Stimulated activated CD8-positive, alpha-beta memory T cell treated with anti-CD3 and anti-CD28 coated beads, Interleukin-4, amount 100 ng/mL, for 4 hours (primary cell): ENCODE results near the gene PCDHB5.
"Not testable (repeated sequence)": the region's sequence is repeated elsewhere in the genome, so short reads cannot be mapped to it uniquely, and the experiment has no call there.

Experiments used
- DNase-seq, 2 donors: peaks; one replicate each; pipeline ENCODE4 v3.0.0-alpha.2; 2020; ENCODE audit warnings: low read depth in 2 of 2, low spot score in 1 of 2

PCDHB5 gene

DNA sequence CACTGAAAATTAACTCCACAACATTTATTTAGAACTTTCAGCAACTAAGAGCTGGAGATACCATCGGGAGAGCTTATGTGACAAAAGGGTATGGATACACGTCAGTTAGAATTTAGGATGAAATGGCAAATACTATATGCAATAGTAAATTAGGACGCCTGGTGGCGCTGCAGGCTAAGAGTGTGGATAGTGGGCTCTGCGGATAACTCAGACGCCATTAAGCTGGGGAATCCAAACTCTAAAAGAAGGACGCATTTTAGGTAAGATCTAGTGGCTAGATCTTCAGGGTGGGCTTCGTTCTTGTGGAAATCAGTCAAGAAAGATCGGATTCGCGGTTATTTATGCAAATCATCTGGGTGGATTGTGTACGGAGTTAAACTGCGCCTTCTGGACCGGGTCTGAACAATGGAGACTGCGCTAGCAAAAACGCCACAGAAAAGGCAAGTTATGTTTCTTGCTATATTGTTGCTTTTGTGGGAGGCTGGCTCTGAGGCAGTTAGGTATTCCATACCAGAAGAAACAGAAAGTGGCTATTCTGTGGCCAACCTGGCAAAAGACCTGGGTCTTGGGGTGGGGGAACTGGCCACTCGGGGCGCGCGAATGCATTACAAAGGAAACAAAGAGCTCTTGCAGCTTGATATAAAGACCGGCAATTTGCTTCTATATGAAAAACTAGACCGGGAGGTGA is at the start of gene PCDHB5:
TSS of gene PCDHB5 (plus strand) at position 177 of the 688 bp plus-strand sequence. CDS start at position 406, 229 bp downstream.
- DNase-seq: no peak

DNA sequence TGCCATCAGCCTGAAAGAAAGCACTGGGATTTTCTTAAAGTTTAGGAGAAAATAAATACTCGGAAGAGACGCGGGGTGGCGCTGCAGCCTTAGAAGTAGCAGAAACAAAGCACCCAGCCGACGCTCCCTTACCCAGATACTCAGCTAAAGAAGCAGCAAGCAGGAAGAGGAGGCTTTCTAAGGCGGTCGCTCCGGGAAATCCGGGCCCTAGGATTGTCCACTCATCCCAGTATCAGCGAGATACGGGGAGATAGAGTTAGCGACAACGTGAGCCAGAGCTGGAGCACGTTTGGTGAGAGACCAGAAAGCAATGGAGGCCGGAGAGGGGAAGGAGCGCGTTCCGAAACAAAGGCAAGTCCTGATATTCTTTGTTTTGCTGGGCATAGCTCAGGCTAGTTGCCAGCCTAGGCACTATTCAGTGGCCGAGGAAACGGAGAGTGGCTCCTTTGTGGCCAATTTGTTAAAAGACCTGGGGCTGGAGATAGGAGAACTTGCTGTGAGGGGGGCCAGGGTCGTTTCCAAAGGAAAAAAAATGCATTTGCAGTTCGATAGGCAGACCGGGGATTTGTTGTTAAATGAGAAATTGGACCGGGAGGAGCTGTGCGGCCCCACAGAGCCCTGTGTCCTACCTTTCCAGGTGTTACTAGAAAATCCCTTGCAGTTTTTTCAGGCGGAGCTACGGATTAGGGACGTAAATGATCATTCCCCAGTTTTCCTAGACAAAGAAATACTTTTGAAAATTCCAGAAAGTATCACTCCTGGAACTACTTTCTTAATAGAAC is 40.3 kb upstream of the PCDHB5 start, which contains the start of gene PCDHB2:
TSS of gene PCDHB2 (plus strand) at position 135 of the 782 bp plus-strand sequence. CDS start at position 311, 176 bp downstream.
- DNase-seq: no peak

DNA sequence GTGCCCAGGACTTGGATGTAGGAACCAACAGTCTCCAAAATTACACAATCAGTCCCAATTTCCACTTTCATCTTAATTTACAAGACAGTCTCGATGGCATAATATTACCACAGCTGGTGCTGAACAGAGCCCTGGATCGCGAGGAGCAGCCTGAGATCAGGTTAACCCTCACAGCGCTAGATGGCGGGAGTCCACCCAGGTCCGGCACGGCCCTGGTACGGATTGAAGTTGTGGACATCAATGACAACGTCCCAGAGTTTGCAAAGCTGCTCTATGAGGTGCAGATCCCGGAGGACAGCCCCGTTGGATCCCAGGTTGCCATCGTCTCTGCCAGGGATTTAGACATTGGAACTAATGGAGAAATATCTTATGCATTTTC is 39.8 kb upstream of the PCDHB5 start:
- DNase-seq: no peak

DNA sequence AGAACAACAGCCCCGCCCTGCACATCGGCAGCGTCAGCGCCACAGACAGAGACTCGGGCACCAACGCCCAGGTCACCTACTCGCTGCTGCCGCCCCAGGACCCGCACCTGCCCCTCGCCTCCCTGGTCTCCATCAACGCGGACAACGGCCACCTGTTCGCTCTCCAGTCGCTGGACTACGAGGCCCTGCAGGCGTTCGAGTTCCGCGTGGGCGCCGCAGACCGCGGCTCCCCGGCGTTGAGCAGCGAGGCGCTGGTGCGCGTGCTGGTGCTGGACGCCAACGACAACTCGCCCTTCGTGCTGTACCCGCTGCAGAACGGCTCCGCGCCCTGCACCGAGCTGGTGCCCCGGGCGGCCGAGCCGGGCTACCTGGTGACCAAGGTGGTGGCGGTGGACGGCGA is 38.8 kb upstream of the PCDHB5 start:
- not testable (repeated sequence) for DNase-seq

DNA sequence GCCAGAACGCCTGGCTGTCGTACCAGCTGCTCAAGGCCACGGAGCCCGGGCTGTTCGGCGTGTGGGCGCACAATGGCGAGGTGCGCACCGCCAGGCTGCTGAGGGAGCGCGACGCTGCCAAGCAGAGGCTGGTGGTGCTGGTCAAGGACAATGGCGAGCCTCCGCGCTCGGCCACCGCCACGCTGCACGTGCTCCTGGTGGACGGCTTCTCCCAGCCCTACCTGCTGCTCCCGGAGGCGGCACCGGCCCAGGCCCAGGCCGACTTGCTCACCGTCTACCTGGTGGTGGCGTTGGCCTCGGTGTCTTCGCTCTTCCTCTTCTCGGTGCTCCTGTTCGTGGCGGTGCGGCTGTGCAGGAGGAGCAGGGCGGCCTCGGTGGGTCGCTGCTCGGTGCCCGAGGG is 38.4 kb upstream of the PCDHB5 start:
- DNase-seq: not testable (repeated sequence)

DNA sequence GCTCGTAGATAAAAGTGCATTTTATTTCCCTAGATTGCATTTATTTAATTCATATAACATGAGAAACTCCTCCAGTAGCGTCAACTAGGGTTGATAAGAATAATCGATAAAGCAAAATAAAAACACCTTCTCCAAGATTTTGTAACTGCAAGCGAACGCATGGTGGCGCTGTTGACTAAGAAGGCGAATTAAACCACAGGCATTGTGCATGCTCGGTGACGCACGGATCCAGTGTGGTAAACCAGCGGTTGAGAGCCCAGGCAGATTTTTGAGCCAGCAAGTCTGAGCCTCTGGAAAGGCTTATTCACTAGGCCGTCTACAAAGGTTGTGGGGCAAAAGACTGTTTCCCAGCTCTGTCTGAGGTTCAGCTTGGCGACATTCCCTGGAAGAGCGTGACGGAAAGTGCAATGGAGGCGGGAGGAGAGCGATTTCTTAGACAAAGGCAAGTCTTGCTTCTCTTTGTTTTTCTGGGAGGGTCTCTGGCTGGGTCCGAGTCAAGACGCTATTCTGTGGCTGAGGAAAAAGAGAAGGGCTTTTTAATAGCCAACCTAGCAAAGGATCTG is 34.7 kb upstream of the PCDHB5 start, which contains the start of gene PCDHB3:
TSS of gene PCDHB3 (plus strand) at position 231 of the 563 bp plus-strand sequence. CDS start at position 408, 177 bp downstream.
- no peak for DNase-seq

DNA sequence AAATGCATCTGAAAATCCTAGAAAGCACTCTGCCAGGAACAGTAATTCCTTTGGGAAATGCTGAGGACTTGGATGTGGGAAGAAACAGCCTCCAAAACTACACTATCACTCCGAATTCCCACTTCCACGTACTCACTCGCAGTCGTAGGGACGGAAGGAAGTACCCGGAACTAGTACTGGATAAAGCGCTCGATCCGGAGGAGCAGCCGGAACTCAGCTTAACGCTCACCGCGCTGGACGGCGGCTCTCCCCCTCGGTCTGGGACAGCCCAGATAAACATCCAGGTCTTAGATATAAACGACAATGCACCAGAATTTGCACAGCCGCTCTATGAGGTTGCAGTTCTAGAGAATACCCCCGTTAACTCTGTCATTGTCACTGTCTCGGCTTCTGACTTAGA is 33.9 kb upstream of the PCDHB5 start:
- DNase-seq: no peak

DNA sequence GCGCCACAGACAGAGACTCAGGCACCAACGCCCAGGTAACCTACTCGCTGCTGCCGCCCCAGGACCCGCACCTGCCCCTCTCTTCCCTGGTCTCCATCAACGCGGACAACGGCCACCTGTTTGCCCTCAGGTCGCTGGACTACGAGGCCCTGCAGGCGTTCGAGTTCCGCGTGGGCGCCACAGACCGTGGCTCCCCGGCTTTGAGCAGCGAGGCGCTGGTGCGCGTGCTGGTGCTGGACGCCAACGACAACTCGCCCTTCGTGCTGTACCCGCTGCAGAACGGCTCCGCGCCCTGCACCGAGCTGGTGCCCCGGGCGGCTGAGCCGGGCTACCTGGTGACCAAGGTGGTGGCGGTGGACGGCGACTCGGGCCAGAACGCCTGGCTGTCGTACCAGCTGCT is 32.9 kb upstream of the PCDHB5 start:
- DNase-seq: not testable (repeated sequence)

DNA sequence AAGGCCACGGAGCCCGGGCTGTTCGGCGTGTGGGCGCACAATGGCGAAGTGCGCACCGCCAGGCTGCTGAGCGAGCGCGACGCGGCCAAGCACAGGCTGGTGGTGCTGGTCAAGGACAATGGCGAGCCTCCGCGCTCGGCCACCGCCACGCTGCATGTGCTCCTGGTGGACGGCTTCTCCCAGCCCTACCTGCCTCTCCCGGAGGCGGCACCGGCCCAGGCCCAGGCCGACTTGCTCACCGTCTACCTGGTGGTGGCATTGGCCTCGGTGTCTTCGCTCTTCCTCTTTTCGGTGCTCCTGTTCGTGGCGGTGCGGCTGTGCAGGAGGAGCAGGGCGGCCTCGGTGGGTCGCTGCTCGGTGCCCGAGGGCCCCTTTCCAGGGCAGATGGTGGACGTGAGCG is 32.5 kb upstream of the PCDHB5 start:
- DNase-seq: not testable (repeated sequence)

DNA sequence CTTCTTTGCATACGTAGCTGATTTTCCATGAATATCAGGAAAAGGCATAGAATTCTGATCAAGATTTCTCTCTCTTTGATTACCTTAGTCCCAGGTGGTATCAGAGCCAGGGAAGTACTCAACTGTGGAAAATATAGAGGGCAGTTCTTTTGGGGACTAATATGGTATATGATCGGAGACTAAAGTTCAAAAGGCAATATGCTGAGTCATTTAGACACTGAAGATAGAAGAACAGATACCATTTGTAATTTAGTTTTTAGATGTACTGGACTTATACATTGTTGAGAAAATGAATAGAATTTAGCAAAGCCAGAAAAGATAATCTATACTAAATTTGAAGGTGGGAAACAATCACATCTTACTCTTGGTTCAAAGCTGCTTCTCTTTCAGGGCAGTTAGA is 29.7 kb upstream of the PCDHB5 start:
- no peak for DNase-seq

DNA sequence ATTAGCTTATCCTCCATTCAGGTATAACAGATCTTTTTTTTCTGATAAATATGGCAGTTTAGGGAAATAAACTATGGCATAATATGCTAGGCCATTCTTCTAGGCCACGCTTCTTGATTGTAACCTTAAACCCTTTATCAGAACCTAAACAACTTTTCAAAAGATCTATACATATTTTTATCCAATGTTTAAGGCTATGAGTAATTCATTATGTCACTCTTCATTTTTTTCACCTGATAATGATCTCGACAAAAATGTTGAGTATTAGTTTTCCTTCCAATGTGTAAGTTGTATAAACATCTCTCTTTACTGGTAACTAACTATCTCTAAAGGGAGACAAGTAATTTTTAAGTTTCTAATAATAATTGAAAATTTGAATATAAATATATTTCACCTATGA is 15.8 kb upstream of the PCDHB5 start:
- DNase-seq: no peak

DNA sequence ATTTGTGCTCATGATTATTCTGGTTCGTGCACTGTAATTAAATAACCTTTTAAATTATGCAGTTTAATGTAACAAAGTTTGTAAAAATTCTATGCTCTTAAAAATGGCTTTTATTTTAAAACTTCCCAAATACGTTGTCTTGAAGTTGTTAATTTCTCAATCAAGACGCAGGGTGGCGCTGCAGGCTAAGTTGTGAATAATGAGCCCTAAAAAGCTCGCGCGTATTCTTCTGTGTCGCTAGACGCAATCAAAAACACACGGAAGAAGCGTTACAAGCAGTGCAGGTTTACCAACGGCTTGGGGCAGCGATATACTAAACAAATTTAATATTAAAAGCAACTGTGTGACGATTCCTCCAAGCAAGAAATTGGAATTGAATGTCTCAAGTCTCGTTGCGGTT is 13.4 kb upstream of the PCDHB5 start, which contains the start of gene PCDHB4:
TSS of gene PCDHB4 (plus strand) at position 256 of the 400 bp plus-strand sequence. CDS start 181 bp downstream, outside the sequence.
- DNase-seq: no peak

DNA sequence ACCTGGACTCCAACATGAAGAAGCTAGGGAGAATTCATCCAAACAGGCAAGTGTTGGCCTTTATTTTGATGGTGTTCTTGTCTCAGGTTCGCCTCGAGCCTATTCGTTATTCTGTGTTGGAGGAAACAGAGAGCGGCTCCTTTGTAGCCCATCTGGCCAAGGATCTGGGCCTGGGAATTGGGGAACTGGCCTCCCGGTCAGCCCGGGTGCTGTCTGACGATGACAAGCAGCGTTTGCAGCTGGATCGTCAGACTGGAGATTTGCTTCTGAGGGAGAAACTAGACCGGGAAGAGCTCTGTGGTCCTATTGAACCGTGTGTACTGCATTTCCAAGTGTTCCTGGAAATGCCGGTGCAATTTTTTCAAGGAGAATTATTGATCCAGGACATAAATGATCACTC is 13.0 kb upstream of the PCDHB5 start:
- no peak for DNase-seq

DNA sequence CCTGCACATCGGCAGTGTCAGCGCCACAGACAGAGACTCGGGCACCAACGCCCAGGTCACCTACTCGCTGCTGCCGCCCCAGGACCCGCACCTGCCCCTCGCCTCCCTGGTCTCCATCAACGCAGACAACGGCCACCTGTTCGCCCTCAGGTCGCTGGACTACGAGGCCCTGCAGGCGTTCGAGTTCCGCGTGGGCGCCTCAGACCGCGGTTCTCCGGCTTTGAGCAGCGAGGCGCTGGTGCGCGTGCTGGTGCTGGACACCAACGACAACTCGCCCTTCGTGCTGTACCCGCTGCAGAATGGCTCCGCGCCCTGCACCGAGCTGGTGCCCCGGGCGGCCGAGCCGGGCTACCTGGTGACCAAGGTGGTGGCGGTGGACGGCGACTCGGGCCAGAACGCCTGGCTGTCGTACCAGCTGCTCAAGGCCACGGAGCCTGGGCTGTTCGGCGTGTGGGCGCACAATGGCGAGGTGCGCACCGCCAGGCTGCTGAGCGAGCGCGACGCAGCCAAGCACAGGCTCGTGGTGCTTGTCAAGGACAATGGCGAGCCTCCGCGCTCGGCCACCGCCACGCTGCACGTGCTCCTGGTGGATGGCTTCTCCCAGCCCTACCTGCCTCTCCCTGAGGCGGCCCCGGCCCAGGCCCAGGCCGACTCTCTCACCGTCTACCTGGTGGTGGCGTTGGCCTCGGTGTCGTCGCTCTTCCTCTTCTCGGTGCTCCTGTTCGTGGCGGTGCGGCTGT is 11.4 kb upstream of the PCDHB5 start:
- not testable (repeated sequence) for DNase-seq

DNA sequence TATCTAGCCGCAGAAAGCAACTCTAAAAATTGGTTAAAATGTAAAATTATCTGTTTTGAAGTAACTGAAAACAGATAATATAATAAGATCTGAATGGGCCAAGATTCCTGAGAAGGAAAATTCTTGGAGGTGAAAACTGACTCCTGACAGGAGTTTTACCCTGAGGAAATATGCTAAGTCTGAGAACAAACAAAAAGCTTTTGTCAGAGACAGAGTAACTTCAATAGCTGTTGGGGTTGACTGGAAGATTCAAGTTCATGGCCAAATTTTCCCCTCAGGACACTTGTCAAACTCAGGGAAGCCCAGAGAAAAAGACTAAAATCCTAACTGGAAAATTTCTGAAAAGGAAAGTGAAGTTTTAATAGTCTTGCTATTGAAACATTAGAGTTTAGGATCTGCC is 7.7 kb upstream of the PCDHB5 start:
- no peak for DNase-seq

DNA sequence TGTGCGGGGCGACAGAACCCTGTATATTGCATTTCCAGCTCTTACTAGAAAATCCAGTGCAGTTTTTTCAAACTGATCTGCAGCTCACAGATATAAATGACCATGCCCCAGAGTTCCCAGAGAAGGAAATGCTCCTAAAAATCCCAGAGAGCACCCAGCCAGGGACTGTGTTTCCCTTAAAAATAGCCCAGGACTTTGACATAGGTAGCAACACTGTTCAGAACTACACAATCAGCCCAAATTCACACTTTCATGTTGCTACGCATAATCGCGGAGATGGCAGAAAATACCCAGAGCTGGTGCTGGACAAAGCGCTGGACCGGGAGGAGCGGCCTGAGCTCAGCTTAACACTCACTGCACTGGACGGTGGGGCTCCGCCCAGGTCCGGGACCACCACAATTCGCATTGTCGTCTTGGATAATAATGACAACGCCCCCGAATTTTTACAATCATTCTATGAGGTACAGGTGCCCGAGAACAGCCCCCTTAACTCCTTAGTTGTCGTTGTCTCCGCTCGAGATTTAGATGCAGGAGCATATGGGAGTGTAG is 786 bp downstream of the PCDHB5 start:
- DNase-seq: no peak

DNA sequence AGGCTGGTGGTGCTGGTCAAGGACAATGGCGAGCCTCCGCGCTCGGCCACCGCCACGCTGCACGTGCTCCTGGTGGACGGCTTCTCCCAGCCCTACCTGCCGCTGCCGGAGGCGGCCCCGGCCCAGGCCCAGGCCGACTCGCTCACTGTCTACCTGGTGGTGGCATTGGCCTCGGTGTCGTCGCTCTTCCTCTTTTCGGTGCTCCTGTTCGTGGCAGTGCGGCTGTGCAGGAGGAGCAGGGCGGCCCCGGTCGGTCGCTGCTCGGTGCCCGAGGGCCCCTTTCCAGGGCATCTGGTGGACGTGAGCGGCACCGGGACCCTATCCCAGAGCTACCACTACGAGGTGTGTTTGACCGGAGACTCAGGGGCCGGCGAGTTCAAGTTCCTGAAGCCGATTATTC is 2.3 kb downstream of the PCDHB5 start:
- not testable (repeated sequence) for DNase-seq

DNA sequence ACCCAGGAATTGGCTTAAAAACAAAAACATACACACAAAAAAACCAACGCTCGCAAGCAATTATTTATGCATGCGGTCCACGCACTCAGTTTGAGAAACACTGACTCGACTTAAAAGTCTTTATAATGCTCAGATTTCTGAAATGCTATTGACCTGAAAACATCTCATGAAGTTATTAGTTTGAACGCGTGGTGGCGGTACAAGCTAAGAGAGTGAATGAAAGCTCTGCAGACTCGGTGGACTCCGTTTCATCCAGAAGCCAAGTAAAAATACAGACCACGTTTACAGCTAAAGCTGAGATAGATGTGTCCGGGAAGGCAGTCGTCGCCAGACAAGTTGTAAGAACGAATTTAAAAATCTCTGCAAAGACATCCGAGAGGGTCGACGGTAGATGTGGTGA is 14.8 kb downstream of the PCDHB5 start, which contains the start of gene PCDHB6:
TSS of gene PCDHB6 (plus strand) at position 246 of the 400 bp plus-strand sequence. CDS start 201 bp downstream, outside the sequence.
- DNase-seq: no peak

DNA sequence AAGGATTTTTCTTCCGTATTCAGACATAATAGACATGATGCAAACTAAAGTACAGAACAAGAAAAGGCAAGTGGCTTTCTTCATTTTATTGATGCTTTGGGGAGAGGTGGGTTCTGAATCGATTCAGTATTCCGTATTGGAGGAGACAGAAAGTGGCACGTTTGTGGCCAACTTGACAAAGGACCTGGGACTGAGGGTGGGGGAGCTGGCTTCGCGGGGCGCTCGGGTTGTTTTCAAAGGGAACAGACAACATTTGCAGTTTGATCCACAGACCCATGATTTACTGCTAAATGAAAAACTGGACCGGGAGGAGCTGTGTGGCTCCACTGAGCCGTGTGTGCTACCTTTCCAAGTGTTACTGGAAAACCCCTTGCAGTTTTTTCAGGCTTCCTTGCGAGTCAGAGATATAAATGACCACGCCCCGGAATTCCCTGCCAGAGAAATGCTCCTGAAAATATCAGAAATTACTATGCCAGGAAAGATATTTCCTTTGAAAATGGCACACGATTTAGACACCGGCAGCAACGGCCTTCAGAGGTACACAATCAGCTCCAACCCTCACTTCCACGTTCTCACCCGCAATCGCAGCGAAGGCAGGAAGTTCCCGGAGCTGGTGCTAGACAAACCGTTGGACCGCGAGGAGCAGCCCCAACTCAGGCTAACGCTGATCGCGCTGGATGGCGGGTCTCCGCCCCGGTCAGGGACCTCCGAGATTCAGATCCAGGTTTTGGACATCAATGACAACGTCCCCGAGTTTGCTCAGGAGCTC is 15.4 kb downstream of the PCDHB5 start:
- DNase-seq: no peak

DNA sequence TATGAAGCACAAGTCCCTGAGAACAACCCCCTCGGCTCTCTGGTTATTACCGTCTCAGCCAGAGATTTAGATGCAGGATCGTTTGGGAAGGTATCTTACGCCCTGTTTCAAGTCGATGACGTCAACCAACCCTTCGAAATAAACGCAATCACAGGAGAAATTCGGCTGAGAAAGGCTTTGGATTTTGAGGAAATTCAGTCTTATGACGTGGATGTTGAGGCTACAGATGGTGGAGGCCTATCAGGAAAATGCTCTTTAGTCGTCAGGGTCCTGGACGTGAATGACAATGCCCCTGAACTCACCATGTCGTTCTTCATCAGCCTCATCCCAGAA is 16.0 kb downstream of the PCDHB5 start:
- DNase-seq: no peak
